Adrenal gland (tissue), 12 donors: Measurements from ENCODE around the gene LDB3. TPM values are rescaled to one million over a fixed set of nuclear protein-coding genes. Genes with fewer than 3 reads are reported as not detected.
"Not testable (repeated sequence)": the region's sequence is repeated elsewhere in the genome, so short reads cannot be mapped to it uniquely, and the experiment has no call there.

ENCODE experiments used
- DNase-seq, 7 donors: peaks; one replicate each; pipeline ENCODE4 v3.0.0-alpha.2; 2019 to 2020
- H3K27ac ChIP-seq, 5 donors: fragments of 200-600 bp; sonication (generic) in 4 of 5; 1 replicate in 3 of 5; 2 replicates in 2 of 5; pipeline versions ENCODE4 v1.5.1 to v1.8.0; 2016 to 2020; ENCODE audit warnings: mild to moderate bottlenecking in 1 of 5
- H3K27me3 ChIP-seq: fragments of 200-600 bp; 2 replicates; pipeline ENCODE4 v1.8.0; 2021
- H3K36me3 ChIP-seq, 2 donors: fragments of 200-600 bp; replicated peaks in 1 of 2; 1 replicate in 1 of 2; 2 replicates in 1 of 2; pipeline versions ENCODE4 v1.5.1 to v1.8.0; 2018 to 2022
- H3K4me1 ChIP-seq, 2 donors: fragments of 200-600 bp; replicated peaks in 1 of 2; 1 replicate in 1 of 2; 2 replicates in 1 of 2; pipeline versions ENCODE4 v1.5.1 to v1.8.0; 2018 to 2021
- H3K4me3 ChIP-seq, 4 donors: fragments of 200-600 bp; sonication (generic) in 3 of 4; one replicate each; pipeline ENCODE4 v1.5.1; 2016 to 2018
- H3K9me3 ChIP-seq, 3 donors: fragments of 200-600 bp; sonication (generic) in 1 of 3; replicated peaks in 1 of 3; 1 replicate in 2 of 3; 2 replicates in 1 of 3; pipeline versions ENCODE4 v1.5.1 to v1.8.0; 2016 to 2021
- CTCF ChIP-seq, 6 experiments: fragments of 450-650 bp in 4 of 6; fragments of 200-600 bp in 2 of 6; sonication (generic) in 1 of 6; IDR thresholded peaks; 1 replicate in 5 of 6; 2 replicates in 1 of 6; pipeline versions ENCODE4 v1.5.1 to v1.8.0; 2016 to 2021; ENCODE audit warnings: antibody characterized with exemption in 6 of 6, mild to moderate bottlenecking in 2 of 6, moderate library complexity in 1 of 6
- POLR2A ChIP-seq, 2 donors: fragments of 450-650 bp; IDR thresholded peaks; one replicate each; pipeline ENCODE4 v1.6.1; 2017; ENCODE audit warnings: antibody characterized with exemption in 2 of 2, mild to moderate bottlenecking in 2 of 2, moderate library complexity in 1 of 2
- WGBS, 4 donors: extraction: QIAGEN DNeasy Blood & Tissue Kit in 2 of 4; methylation state at CpG; one replicate each; pipeline versions ENCODE4 v1.1.5 to v1.1.7; 2013 to 2017; 5-methylcytosine and 5-hydroxymethylcytosine counted together
- intact Hi-C, 2 donors: fragments of 100-400 bp; cut with DNase I; formaldehyde crosslinking; loops; one replicate each; pipeline versions ENCODE4 v1.14.1 to v1.15.0; 2022 to 2023
- polyA plus RNA-seq, 3 donors: library from polyadenylated mRNA; stranded (reverse); fragments of 200-250 nt in 2 of 3; fragments of 350-450 nt in 1 of 3; fragmentation: Illumina TruSeq in 1 of 3; extraction: RNeasy Lipid Tissue Mini Kit (QIAGEN cat#74804) in 1 of 3; gene quantifications; one replicate each; pipeline ENCODE4 v1.2.3, GENCODE V29; 2013 to 2014
- total RNA-seq, 9 donors: library from RNA; depleted of rRNA in 4 of 9; stranded (reverse); fragments of >200 nt in 4 of 9; fragments of 120-200 nt in 1 of 9; fragmentation: NEBNext Ultra II Directional in 1 of 9; extraction: Animal tissue kit (Norgen Biotek cat#: 25700) in 1 of 9; gene quantifications; one replicate each; pipeline versions ENCODE4 v1.1.0 to v1.2.4, GENCODE V29; 2013 to 2023
- donor health status: healthy with polysubstance abuse.
- donor health status: Bipolar disorder and iron deficiency.
- donor health status: DM: yes; HTN: yes; CAD: no.
- donor health status: DM: no; HTN: no; CAD: no.
- donor health status: DM: no; HTN: no; CAD: no.
- donor health status: DM: yes; HTN: yes; CAD: no.

LDB3 gene
- total and polyA plus RNA-seq, 12 donors, result 0.14 to 2.7 (median 0.36) TPM

GRCh38 chr10:86642021-86642420 is 26.3 kb upstream of the LDB3 start:
- intact Hi-C loops, result no loop called here
- TF ChIP-seq CTCF (IDR thresholded peaks at IDR 0.05) (no peak), POLR2A (IDR thresholded peaks at IDR 0.05) (no peak)
- H3K4me1 ChIP-seq, result no peaks in the 10 kb centered on the region
- no peak overlapping the region for H3K27ac ChIP-seq
- H3K27me3 ChIP-seq, result no peaks in the 10 kb centered on the region
- H3K36me3 ChIP-seq, result no peaks in the 10 kb centered on the region
- no peak overlapping the region for H3K4me3 ChIP-seq
- DNase-seq, result no peak
- no peaks in the 10 kb centered on the region for H3K9me3 ChIP-seq

GRCh38 chr10:86642499-86642898 is 25.8 kb upstream of the LDB3 start:
- H3K9me3 ChIP-seq, result no peaks in the 10 kb centered on the region
- DNase-seq, result no peak
- WGBS, 4 donors, result 65 to 78% (median 70%) methylated on average over 5 of the region's 5 CpGs
- no peak overlapping the region for H3K27ac ChIP-seq
- H3K27me3 ChIP-seq, result no peaks in the 10 kb centered on the region
- H3K4me1 ChIP-seq, result peaks cover 0 to 2% of the 10 kb centered on the region in 2 donors
- intact Hi-C loops, result no loop called here
- H3K4me3 ChIP-seq, result no peak overlapping the region
- H3K36me3 ChIP-seq, result no peaks in the 10 kb centered on the region
- TF ChIP-seq POLR2A (IDR thresholded peaks at IDR 0.05) (no peak), CTCF (IDR thresholded peaks at IDR 0.05) (no peak)

- H3K9me3 ChIP-seq, result no peaks in the 10 kb centered on the region
- no peaks in the 10 kb centered on the region for H3K27me3 ChIP-seq
- H3K4me1 ChIP-seq, result peaks cover 8 to 19% of the 10 kb centered on the region in 2 donors
- no peaks in the 10 kb centered on the region for H3K36me3 ChIP-seq
- no peak overlapping the region for H3K4me3 ChIP-seq
- DNase-seq, result no peak
- WGBS, 4 donors, result 68 to 78% (median 69%) methylated on average over 5 of the region's 5 CpGs
- no peak overlapping the region for H3K27ac ChIP-seq
- intact Hi-C loops, result no loop called here
- TF ChIP-seq CTCF (IDR thresholded peaks at IDR 0.05) (no peak), POLR2A (IDR thresholded peaks at IDR 0.05) (no peak)
Observed at GRCh38 chr10:86644152-86644793, 24.0 kb upstream of the LDB3 start.

- no peaks in the 10 kb centered on the region for H3K36me3 ChIP-seq
- WGBS, 4 donors, result 93 to 100% (median 96%) methylated on average over 2 to 5 of the region's 5 CpGs
- H3K4me3 ChIP-seq, result no peak overlapping the region
- H3K4me1 ChIP-seq, result peaks cover 8 to 23% of the 10 kb centered on the region in 2 donors
- no peaks in the 10 kb centered on the region for H3K9me3 ChIP-seq
- H3K27me3 ChIP-seq, result no peaks in the 10 kb centered on the region
- H3K27ac ChIP-seq, result no peak overlapping the region
- intact Hi-C loops, result no loop called here
- TF ChIP-seq CTCF (IDR thresholded peaks at IDR 0.05) (no peak), POLR2A (IDR thresholded peaks at IDR 0.05) (no peak)
- peak in 1 of 7 donors; percentile 11 for DNase-seq
Observed at GRCh38 chr10:86644794-86645445, 23.4 kb upstream of the LDB3 start.

- H3K4me3 ChIP-seq, DNase-seq, H3K27ac ChIP-seq, H3K27me3 ChIP-seq, H3K9me3 ChIP-seq, intact Hi-C loops, H3K36me3 ChIP-seq: not testable (repeated sequence)
- peaks cover 8 to 23% of the 10 kb centered on the region in 2 donors for H3K4me1 ChIP-seq
- 91 to 95% (median 94%) methylated on average over 5 of the region's 5 CpGs for WGBS, 4 donors
Observed at GRCh38 chr10:86645621-86646165, 22.6 kb upstream of the LDB3 start.
